Measurements from ENCODE around the gene METTL21C.

METTL21C gene

DNA sequence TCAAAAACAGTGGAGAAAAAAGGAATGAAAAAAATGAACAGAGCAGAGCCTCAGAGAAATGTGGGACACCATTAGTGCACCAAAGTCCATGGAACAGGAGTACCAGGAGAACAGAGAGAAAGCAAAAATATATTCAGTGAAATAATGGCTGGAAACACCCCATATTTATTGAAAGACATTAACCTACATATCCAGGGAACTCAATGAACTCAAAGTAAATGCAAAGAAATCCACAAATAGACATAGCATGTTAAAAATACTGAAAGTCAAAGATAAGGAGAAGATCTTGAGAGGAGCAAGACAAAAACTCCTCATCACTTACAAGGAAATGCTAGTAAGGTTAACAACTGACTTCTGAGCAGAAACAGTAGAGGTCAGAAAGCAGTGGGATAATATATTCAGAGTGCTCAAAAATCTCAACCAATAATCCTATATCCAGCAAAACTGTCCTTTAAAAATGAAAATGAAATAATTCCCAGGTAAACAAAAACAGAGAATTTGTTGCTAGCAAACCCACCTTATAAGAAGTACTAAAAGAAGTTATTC lies 35.6 kb downstream of the METTL21C start:
- H3K4me1 ChIP-seq (ENCODE audit: insufficient read depth, low read length, poor library complexity, severe bottlenecking) = no peaks in the 10 kb centered on the region
- no peaks in the 10 kb centered on the region for H3K9me2 ChIP-seq (replicated peaks; ENCODE audit: low read depth, low read length)
- H3F3A ChIP-seq (ENCODE audit: low read depth) = no peaks in the 10 kb centered on the region
- H3K36me3 ChIP-seq (ENCODE audit: insufficient read depth, low read length) = peaks cover 44% of the 10 kb centered on the region; the same call in 1 of the 2 replicates
- no peak overlapping the region for H3K9ac ChIP-seq (ENCODE audit: low read depth, low read length, poor library complexity, severe bottlenecking)
- no peak overlapping the region for H3K4me2 ChIP-seq (ENCODE audit: low read depth, low read length, poor library complexity, severe bottlenecking)
- TF ChIP-seq, protein P1, sequence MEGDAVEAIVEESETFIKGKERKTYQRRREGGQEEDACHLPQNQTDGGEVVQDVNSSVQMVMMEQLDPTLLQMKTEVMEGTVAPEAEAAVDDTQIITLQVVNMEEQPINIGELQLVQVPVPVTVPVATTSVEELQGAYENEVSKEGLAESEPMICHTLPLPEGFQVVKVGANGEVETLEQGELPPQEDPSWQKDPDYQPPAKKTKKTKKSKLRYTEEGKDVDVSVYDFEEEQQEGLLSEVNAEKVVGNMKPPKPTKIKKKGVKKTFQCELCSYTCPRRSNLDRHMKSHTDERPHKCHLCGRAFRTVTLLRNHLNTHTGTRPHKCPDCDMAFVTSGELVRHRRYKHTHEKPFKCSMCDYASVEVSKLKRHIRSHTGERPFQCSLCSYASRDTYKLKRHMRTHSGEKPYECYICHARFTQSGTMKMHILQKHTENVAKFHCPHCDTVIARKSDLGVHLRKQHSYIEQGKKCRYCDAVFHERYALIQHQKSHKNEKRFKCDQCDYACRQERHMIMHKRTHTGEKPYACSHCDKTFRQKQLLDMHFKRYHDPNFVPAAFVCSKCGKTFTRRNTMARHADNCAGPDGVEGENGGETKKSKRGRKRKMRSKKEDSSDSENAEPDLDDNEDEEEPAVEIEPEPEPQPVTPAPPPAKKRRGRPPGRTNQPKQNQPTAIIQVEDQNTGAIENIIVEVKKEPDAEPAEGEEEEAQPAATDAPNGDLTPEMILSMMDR (conservative IDR thresholded peaks at IDR 0.05; ENCODE audit: low read length) = no peak
- TF ChIP-seq EZH2phosphoT487 (IDR thresholded peaks at IDR 0.05; ENCODE audit: borderline replicate concordance) = no peak
- no peak overlapping the region for H3K4me3 ChIP-seq (ENCODE audit: low read length, poor library complexity, severe bottlenecking)
- no peak overlapping the region for H2AFZ ChIP-seq (ENCODE audit: low read length)
- H3K27me3 ChIP-seq (ENCODE audit: insufficient read depth, low read length, poor library complexity, severe bottlenecking) = no peaks in the 10 kb centered on the region
- H4K20me1 ChIP-seq (ENCODE audit: insufficient read depth, low read length, poor library complexity, severe bottlenecking) = no peaks in the 10 kb centered on the region
- H3K9me3 ChIP-seq (ENCODE audit: insufficient read depth, low read depth, low read length) = no peaks in the 10 kb centered on the region
- H3K79me2 ChIP-seq (ENCODE audit: insufficient read depth, low read length) = no peaks in the 10 kb centered on the region

GRCh38 chr13:102658660-102659059 lies 36.2 kb downstream of the METTL21C start:
- Histone ChIP-seq H2AFZ (ENCODE audit: low read length) (no peak overlapping the region), H3K4me2 (ENCODE audit: low read depth, low read length, poor library complexity, severe bottlenecking) (no peak overlapping the region), H3K27me3 (ENCODE audit: insufficient read depth, low read length, poor library complexity, severe bottlenecking) (no peaks in the 10 kb centered on the region), H3F3A (ENCODE audit: low read depth) (no peaks in the 10 kb centered on the region), H3K9me3 (ENCODE audit: insufficient read depth, low read depth, low read length) (no peaks in the 10 kb centered on the region), H3K79me2 (ENCODE audit: insufficient read depth, low read length) (no peaks in the 10 kb centered on the region), H3K36me3 (ENCODE audit: insufficient read depth, low read length) (peaks cover 40% of the 10 kb centered on the region; the same call in 1 of the 2 replicates), H3K9ac (ENCODE audit: low read depth, low read length, poor library complexity, severe bottlenecking) (no peak overlapping the region), H3K4me3 (ENCODE audit: low read length, poor library complexity, severe bottlenecking) (no peak overlapping the region), H3K4me1 (ENCODE audit: insufficient read depth, low read length, poor library complexity, severe bottlenecking) (no peaks in the 10 kb centered on the region), H3K9me2 (replicated peaks; ENCODE audit: low read depth, low read length) (no peaks in the 10 kb centered on the region), H4K20me1 (ENCODE audit: insufficient read depth, low read length, poor library complexity, severe bottlenecking) (no peaks in the 10 kb centered on the region)
- TF ChIP-seq EZH2phosphoT487 (IDR thresholded peaks at IDR 0.05; ENCODE audit: borderline replicate concordance) = no peak
- TF ChIP-seq, protein P1 (conservative IDR thresholded peaks at IDR 0.05; ENCODE audit: low read length) = no peak

- TF ChIP-seq EZH2phosphoT487 (IDR thresholded peaks at IDR 0.05; ENCODE audit: borderline replicate concordance) = no peak
- TF ChIP-seq, protein P1 (conservative IDR thresholded peaks at IDR 0.05; ENCODE audit: low read length) = peak; percentile 55
- no peaks in the 10 kb centered on the region for H4K20me1 ChIP-seq (ENCODE audit: insufficient read depth, low read length, poor library complexity, severe bottlenecking)
- H3K36me3 ChIP-seq (ENCODE audit: insufficient read depth, low read length) = peaks cover 45% of the 10 kb centered on the region
- no peak overlapping the region for H2AFZ ChIP-seq (ENCODE audit: low read length)
- no peaks in the 10 kb centered on the region for H3K4me1 ChIP-seq (ENCODE audit: insufficient read depth, low read length, poor library complexity, severe bottlenecking)
- no peaks in the 10 kb centered on the region for H3F3A ChIP-seq (ENCODE audit: low read depth)
- no peak overlapping the region for H3K9ac ChIP-seq (ENCODE audit: low read depth, low read length, poor library complexity, severe bottlenecking)
- no peaks in the 10 kb centered on the region for H3K9me2 ChIP-seq (replicated peaks; ENCODE audit: low read depth, low read length)
- no peaks in the 10 kb centered on the region for H3K27me3 ChIP-seq (ENCODE audit: insufficient read depth, low read length, poor library complexity, severe bottlenecking)
- no peaks in the 10 kb centered on the region for H3K9me3 ChIP-seq (ENCODE audit: insufficient read depth, low read depth, low read length)
- H3K79me2 ChIP-seq (ENCODE audit: insufficient read depth, low read length) = no peaks in the 10 kb centered on the region
- no peak overlapping the region for H3K4me3 ChIP-seq (ENCODE audit: low read length, poor library complexity, severe bottlenecking)
- no peak overlapping the region for H3K4me2 ChIP-seq (ENCODE audit: low read depth, low read length, poor library complexity, severe bottlenecking)
These were observed 37.2 kb downstream of the METTL21C start for GRCh38 chr13:102657630-102658029.
